Osteoblast (primary cell): ENCODE data around the gene GAGE12J. TPM values are rescaled to one million over a fixed set of nuclear protein-coding genes. Genes with fewer than 3 reads are reported as not detected.

Source experiments
- DNase-seq: peaks from one replicate; pipeline ENCODE4 v3.0.0; 2011; ENCODE audit warnings: low spot score, mixed read lengths; ENCODE audit not compliant: insufficient read length; ENCODE audit errors: missing footprints
- H2AFZ ChIP-seq: 2 replicates; pipeline ENCODE4 v1.6.0; 2011; ENCODE audit warnings: mild to moderate bottlenecking, low read length
- H3K27ac ChIP-seq: 2 replicates; pipeline ENCODE4 v1.5.1; 2011; ENCODE audit warnings: mild to moderate bottlenecking, low read depth, low read length, moderate library complexity
- H3K27me3 ChIP-seq: 2 replicates; pipeline ENCODE4 v1.6.0; 2012; ENCODE audit warnings: mild to moderate bottlenecking, control low read depth, inconsistent platforms, low read length, moderate library complexity; ENCODE audit not compliant: insufficient read depth
- H3K36me3 ChIP-seq: 2 replicates; pipeline ENCODE4 v1.5.1; 2011; ENCODE audit warnings: mild to moderate bottlenecking, low read length, control low read depth, moderate library complexity; ENCODE audit not compliant: insufficient read depth
- H3K4me1 ChIP-seq: 2 replicates; pipeline ENCODE4 v1.5.1; 2011; ENCODE audit warnings: mild to moderate bottlenecking, low read length, control low read depth, moderate library complexity; ENCODE audit not compliant: insufficient read depth
- H3K4me2 ChIP-seq: 2 replicates; pipeline ENCODE4 v1.6.0; 2011; ENCODE audit warnings: mild to moderate bottlenecking, low read length; ENCODE audit not compliant: insufficient read depth
- H3K4me3 ChIP-seq: fragments of 200-600 bp; sonication (generic); 3 replicates; pipeline ENCODE4 v1.5.1; 2012; ENCODE audit warnings: mild to moderate bottlenecking, low read length, inconsistent platforms; ENCODE audit not compliant: insufficient read depth
- H3K79me2 ChIP-seq: 2 replicates; pipeline ENCODE4 v1.6.0; 2012; ENCODE audit warnings: mild to moderate bottlenecking, low read length, control low read depth, inconsistent platforms; ENCODE audit not compliant: insufficient read depth
- H3K9me3 ChIP-seq: 2 replicates; pipeline ENCODE4 v1.5.1; 2011; ENCODE audit warnings: low read depth, low read length, control low read depth
- H4K20me1 ChIP-seq: 2 replicates; pipeline ENCODE4 v1.6.0; 2012; ENCODE audit warnings: mild to moderate bottlenecking, low read length, control low read depth; ENCODE audit not compliant: insufficient read depth
- total RNA-seq: library from RNA; depleted of rRNA; stranded (reverse); fragments of >200 nt; gene quantifications from 2 replicates; pipeline ENCODE4 v1.2.3, GENCODE V29; 2012
- TF ChIP-seq, protein P1 (sequence below): IDR thresholded peaks from 2 replicates; pipeline ENCODE4 v1.5.1; 2011; ENCODE audit warnings: mild to moderate bottlenecking, low read depth, low read length, moderate library complexity; ENCODE audit errors: extremely low read depth

The GAGE12J gene
- total RNA-seq, 1 donor, result not detected

DNA sequence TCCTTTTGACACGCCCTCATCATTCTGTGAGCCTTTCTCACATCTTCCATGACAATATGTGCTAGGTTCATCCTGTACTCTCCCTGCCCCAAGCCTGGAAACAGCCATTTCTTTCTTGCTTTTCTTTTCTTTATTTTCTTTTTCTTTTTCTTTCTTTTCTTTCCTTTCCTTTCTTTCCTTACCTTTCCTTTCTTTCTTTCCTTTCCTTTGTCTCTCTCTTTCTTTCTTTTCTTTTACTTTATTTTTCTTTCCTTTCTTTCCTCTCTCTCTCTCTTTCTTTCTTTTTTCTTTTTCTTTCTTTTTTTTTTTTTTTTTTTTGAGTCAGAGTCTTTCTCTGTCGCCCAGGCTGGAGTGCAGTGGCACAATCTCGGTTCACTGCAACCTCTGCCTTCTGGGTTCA lies 37.6 kb upstream of the GAGE12J start:
- Histone ChIP-seq H3K27ac (no peak overlapping the region), H3K4me2 (no peak overlapping the region), H4K20me1 (no peaks in the 10 kb centered on the region), H3K27me3 (no peaks in the 10 kb centered on the region), H3K4me1 (no peaks in the 10 kb centered on the region), H2AFZ (no peak overlapping the region), H3K36me3 (no peaks in the 10 kb centered on the region), H3K9me3 (no peaks in the 10 kb centered on the region), H3K79me2 (no peaks in the 10 kb centered on the region), H3K4me3 (no peak overlapping the region)
- no peak for DNase-seq
- TF ChIP-seq, protein P1, sequence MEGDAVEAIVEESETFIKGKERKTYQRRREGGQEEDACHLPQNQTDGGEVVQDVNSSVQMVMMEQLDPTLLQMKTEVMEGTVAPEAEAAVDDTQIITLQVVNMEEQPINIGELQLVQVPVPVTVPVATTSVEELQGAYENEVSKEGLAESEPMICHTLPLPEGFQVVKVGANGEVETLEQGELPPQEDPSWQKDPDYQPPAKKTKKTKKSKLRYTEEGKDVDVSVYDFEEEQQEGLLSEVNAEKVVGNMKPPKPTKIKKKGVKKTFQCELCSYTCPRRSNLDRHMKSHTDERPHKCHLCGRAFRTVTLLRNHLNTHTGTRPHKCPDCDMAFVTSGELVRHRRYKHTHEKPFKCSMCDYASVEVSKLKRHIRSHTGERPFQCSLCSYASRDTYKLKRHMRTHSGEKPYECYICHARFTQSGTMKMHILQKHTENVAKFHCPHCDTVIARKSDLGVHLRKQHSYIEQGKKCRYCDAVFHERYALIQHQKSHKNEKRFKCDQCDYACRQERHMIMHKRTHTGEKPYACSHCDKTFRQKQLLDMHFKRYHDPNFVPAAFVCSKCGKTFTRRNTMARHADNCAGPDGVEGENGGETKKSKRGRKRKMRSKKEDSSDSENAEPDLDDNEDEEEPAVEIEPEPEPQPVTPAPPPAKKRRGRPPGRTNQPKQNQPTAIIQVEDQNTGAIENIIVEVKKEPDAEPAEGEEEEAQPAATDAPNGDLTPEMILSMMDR, result no peak

DNA sequence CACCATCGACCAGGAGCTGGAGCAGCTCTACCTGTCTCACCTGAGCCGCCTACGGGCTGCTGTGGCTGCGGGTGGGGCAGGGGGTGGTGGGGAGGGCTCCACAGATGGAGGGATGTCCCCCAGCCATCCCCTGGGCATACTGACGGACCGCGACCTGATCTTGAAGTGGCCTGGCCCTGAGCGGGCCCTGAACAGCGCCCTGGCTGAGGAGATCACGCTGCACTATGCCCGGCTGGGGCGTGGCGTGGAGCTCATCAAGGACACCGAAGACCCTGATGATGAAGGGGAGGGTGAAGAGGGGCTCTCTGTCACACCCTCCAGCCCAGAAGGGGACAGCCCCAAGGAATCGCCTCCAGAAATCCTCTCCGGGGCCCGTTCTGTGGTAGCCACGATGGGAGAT lies 35.7 kb upstream of the GAGE12J start:
- H2AFZ ChIP-seq, result no peak overlapping the region
- no peak overlapping the region for H3K4me3 ChIP-seq
- H3K4me1 ChIP-seq, result no peaks in the 10 kb centered on the region
- no peaks in the 10 kb centered on the region for H3K79me2 ChIP-seq
- H3K9me3 ChIP-seq, result no peaks in the 10 kb centered on the region
- no peak for DNase-seq
- H3K36me3 ChIP-seq, result no peaks in the 10 kb centered on the region
- no peak overlapping the region for H3K27ac ChIP-seq
- no peak overlapping the region for H3K4me2 ChIP-seq
- no peaks in the 10 kb centered on the region for H3K27me3 ChIP-seq
- H4K20me1 ChIP-seq, result no peaks in the 10 kb centered on the region
- TF ChIP-seq, protein P1, result no peak

DNA sequence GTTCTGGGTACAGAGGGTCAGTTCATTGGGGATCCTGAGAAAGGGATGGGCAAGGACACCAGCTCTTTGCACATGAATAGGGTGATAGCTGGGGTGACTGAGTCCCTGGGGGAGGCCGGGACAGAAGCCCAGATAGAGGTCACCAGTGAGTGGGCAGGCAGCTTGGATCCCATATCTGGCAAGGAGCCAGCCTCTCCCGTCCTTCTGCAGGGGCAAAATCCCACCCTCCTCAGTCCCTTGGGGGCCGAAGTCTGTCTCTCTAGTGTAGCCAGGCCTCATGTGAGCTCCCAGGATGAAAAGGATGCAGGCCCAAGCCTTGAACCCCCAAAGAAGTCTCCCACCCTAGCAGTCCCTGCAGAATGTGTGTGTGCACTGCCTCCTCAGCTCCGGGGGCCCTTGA lies 35.3 kb upstream of the GAGE12J start:
- no peaks in the 10 kb centered on the region for H3K36me3 ChIP-seq
- no peaks in the 10 kb centered on the region for H3K79me2 ChIP-seq
- no peaks in the 10 kb centered on the region for H3K9me3 ChIP-seq
- H3K4me2 ChIP-seq, result no peak overlapping the region
- H3K4me1 ChIP-seq, result no peaks in the 10 kb centered on the region
- TF ChIP-seq, protein P1, result no peak
- no peaks in the 10 kb centered on the region for H4K20me1 ChIP-seq
- no peaks in the 10 kb centered on the region for H3K27me3 ChIP-seq
- no peak overlapping the region for H3K4me3 ChIP-seq
- DNase-seq, result peak; percentile 42
- H3K27ac ChIP-seq, result no peak overlapping the region
- H2AFZ ChIP-seq, result no peak overlapping the region

DNA sequence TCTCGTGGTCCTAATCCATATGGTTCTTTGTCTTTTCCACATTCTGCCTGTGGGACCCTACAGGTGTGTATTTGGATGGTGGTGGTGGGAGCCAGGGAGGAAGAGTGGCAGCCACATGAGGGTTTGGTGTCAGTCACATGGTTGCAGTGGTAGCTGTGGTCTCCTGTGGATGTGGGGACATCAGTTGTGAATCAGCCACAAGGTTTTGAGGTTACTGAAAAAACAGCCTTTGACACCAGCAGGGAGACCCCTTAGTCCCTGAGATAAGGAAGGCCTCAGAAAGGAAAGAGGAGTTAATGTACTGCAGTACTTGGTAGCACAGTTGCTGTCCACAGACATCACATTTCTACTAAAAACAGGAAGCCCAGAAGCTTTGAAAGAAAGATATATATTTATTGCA lies 34.2 kb upstream of the GAGE12J start:
- Histone ChIP-seq H3K27me3 (no peaks in the 10 kb centered on the region), H3K4me2 (no peak overlapping the region), H3K79me2 (no peaks in the 10 kb centered on the region), H3K4me1 (no peaks in the 10 kb centered on the region), H3K4me3 (no peak overlapping the region), H3K9me3 (no peaks in the 10 kb centered on the region), H3K36me3 (no peaks in the 10 kb centered on the region), H2AFZ (no peak overlapping the region), H3K27ac (no peak overlapping the region), H4K20me1 (no peaks in the 10 kb centered on the region)
- no peak for DNase-seq
- TF ChIP-seq, protein P1, result no peak
